Thyroid gland (tissue), 4 donors: ENCODE results near the gene AGBL1. TPM values are rescaled to one million over a fixed set of nuclear protein-coding genes. Genes with fewer than 3 reads are reported as not detected.

ENCODE experiments used
- DNase-seq, 2 donors: peaks; one replicate each; pipeline ENCODE4 v3.0.0-alpha.2; 2019
- H3K27ac ChIP-seq, 3 donors: fragments of 200-600 bp; sonication (generic); 1 replicate in 2 of 3; 2 replicates in 1 of 3; pipeline ENCODE4 v1.5.1; 2016 to 2019; ENCODE audit warnings: mild to moderate bottlenecking in 1 of 3, moderate library complexity in 1 of 3
- H3K27me3 ChIP-seq: fragments of 200-600 bp; sonication (generic); one replicate; pipeline ENCODE4 v1.5.1; 2019
- H3K36me3 ChIP-seq, 2 donors: fragments of 200-600 bp; sonication (generic); one replicate each; pipeline ENCODE4 v1.5.1; 2016 to 2019
- H3K4me1 ChIP-seq, 2 donors: fragments of 200-600 bp; sonication (generic); one replicate each; pipeline ENCODE4 v1.5.1; 2017 to 2019
- H3K4me3 ChIP-seq, 3 donors: fragments of 200-600 bp; sonication (generic); replicated peaks in 1 of 3; 1 replicate in 2 of 3; 2 replicates in 1 of 3; pipeline ENCODE4 v1.5.1; 2016; ENCODE audit warnings: mild to moderate bottlenecking in 1 of 3
- H3K9me3 ChIP-seq: fragments of 200-600 bp; sonication (generic); one replicate; pipeline ENCODE4 v1.5.1; 2017
- POLR2A ChIP-seq, 2 donors: fragments of 450-650 bp; IDR thresholded peaks; one replicate each; pipeline ENCODE4 v1.6.1; 2017; ENCODE audit warnings: antibody characterized with exemption in 2 of 2, mild to moderate bottlenecking in 2 of 2, moderate library complexity in 1 of 2
- whole genome bisulfite sequencing, 2 donors: methylation state at CpG; one replicate each; pipeline ENCODE4 v1.1.5; 2017; 5-methylcytosine and 5-hydroxymethylcytosine counted together
- intact Hi-C: fragments of 100-400 bp; cut with DNase I; formaldehyde crosslinking; loops from one replicate; pipeline ENCODE4 v1.15.1; 2023
- total RNA-seq, 4 donors: library from RNA; depleted of rRNA; stranded (reverse); fragments of >200 nt; gene quantifications; one replicate each; pipeline ENCODE4 v1.2.3, GENCODE V29; 2016
- TF ChIP-seq, protein P1 (sequence below), 6 experiments: fragments of 200-600 bp in 3 of 6; fragments of 450-650 bp in 3 of 6; sonication (generic) in 3 of 6; IDR thresholded peaks; one replicate each; pipeline ENCODE4 v1.5.1; 2016 to 2019; ENCODE audit warnings: antibody characterized with exemption in 6 of 6, mild to moderate bottlenecking in 2 of 6, inconsistent platforms in 1 of 6, moderate library complexity in 1 of 6

Gene AGBL1
- total RNA-seq, 4 donors from 2014 or later: not detected

GRCh38 chr15:86903642-86904421, 824.2 kb downstream of the AGBL1 start:
- intact Hi-C loops: no loop called here
- Histone ChIP-seq H3K36me3 (no peaks in the 10 kb centered on the region), H3K4me1 (peaks cover 0 to 4% of the 10 kb centered on the region in 2 donors), H3K27me3 (no peaks in the 10 kb centered on the region), H3K4me3 (no peak overlapping the region), H3K9me3 (no peaks in the 10 kb centered on the region), H3K27ac (no peak overlapping the region)
- no peak for TF ChIP-seq POLR2A (IDR thresholded peaks at IDR 0.05)
- TF ChIP-seq, protein P1, sequence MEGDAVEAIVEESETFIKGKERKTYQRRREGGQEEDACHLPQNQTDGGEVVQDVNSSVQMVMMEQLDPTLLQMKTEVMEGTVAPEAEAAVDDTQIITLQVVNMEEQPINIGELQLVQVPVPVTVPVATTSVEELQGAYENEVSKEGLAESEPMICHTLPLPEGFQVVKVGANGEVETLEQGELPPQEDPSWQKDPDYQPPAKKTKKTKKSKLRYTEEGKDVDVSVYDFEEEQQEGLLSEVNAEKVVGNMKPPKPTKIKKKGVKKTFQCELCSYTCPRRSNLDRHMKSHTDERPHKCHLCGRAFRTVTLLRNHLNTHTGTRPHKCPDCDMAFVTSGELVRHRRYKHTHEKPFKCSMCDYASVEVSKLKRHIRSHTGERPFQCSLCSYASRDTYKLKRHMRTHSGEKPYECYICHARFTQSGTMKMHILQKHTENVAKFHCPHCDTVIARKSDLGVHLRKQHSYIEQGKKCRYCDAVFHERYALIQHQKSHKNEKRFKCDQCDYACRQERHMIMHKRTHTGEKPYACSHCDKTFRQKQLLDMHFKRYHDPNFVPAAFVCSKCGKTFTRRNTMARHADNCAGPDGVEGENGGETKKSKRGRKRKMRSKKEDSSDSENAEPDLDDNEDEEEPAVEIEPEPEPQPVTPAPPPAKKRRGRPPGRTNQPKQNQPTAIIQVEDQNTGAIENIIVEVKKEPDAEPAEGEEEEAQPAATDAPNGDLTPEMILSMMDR (IDR thresholded peaks at IDR 0.05): no peak
- DNase-seq: no peak
- WGBS, 2 donors: 53 to 74% methylated on average over 4 of the region's 4 CpGs

GRCh38 chr15:86905625-86906256, 826.1 kb downstream of the AGBL1 start:
- H3K36me3 ChIP-seq: no peaks in the 10 kb centered on the region
- no peak for DNase-seq
- no peak overlapping the region for H3K4me3 ChIP-seq
- H3K27me3 ChIP-seq: no peaks in the 10 kb centered on the region
- intact Hi-C loops: no loop called here
- no peaks in the 10 kb centered on the region for H3K9me3 ChIP-seq
- H3K4me1 ChIP-seq: peaks cover 0 to 4% of the 10 kb centered on the region in 2 donors
- TF ChIP-seq, protein P1 (IDR thresholded peaks at IDR 0.05): no peak
- no peak for TF ChIP-seq POLR2A (IDR thresholded peaks at IDR 0.05)
- 78 to 90% methylated on average over 3 of the region's 3 CpGs for WGBS, 2 donors
- H3K27ac ChIP-seq: no peak overlapping the region

DNA sequence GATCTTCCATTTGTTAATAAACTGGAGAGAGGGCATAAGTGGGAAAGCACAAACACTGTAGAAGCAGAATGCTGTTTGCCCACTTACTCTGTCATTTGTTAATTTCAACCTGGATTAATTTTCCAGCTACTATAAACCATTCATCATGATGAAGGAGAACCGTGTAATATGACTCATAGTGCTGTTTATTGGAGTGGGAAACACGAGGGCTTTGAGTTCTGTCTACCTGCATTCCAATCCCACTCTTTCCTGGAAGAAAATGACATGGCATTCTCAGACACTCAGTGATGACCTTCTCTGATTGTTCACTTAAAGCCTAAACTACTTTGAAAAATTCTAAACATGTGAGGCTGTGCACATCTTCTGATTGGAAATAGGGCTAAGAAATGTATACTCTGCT, 826.7 kb downstream of the AGBL1 start:
- no peak for DNase-seq
- 31 to 33% methylated on average over 2 of the region's 2 CpGs for WGBS, 2 donors
- Histone ChIP-seq H3K27me3 (no peaks in the 10 kb centered on the region), H3K4me1 (peaks cover 0 to 4% of the 10 kb centered on the region in 2 donors), H3K36me3 (no peaks in the 10 kb centered on the region), H3K4me3 (no peak overlapping the region), H3K27ac (no peak overlapping the region), H3K9me3 (no peaks in the 10 kb centered on the region)
- intact Hi-C loops: no loop called here
- TF ChIP-seq, protein P1 (IDR thresholded peaks at IDR 0.05): no peak
- TF ChIP-seq POLR2A (IDR thresholded peaks at IDR 0.05): no peak

DNA sequence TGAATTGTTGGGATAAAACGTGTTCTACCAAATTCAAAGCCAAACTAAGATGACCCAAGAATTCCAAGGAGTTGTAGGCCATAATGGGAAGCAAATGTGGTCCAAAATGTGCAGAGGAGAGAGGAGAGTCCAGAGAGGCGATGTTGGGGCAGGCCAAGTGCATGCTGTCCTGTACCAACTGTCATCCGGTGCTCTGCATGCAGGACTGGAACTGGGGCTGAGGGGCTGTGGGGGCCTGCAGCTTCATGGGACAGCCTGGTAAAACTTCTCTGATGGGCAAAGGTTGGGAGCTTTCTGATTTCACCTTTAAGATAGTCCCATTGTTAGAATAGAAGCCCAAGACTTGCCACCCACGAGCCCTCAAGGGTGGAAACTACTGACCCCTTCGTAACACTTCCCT, 831.4 kb downstream of the AGBL1 start:
- Histone ChIP-seq H3K4me3 (no peak overlapping the region), H3K9me3 (no peaks in the 10 kb centered on the region), H3K27ac (no peak overlapping the region), H3K4me1 (peaks cover 12 to 15% of the 10 kb centered on the region in 2 donors), H3K36me3 (no peaks in the 10 kb centered on the region), H3K27me3 (no peaks in the 10 kb centered on the region)
- intact Hi-C loops: no loop called here
- WGBS, 2 donors: 59 to 76% methylated on average over 5 of the region's 5 CpGs
- TF ChIP-seq POLR2A (IDR thresholded peaks at IDR 0.05): no peak
- no peak for DNase-seq

DNA sequence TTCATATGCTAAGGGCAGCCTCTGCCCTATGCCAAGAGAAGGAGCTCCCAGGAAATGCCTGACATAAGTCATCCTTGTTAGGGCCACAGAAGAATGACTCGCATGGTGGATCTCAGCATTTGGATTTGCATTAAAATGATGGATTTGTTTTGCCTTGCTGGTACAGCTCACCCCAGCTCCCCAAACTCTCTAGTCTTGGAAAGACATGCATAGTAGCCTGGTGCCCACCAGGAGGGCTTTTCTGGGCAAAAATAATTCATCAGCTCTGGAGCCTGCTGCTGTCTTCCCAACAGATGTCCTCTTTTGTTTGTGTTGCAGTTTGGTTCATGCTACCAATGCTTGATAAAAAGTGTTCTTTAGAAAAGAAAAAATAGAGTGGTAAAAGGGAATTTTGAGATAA, 833.0 kb downstream of the AGBL1 start:
- Histone ChIP-seq H3K9me3 (no peaks in the 10 kb centered on the region), H3K4me1 (peaks cover 24% of the 10 kb centered on the region in 2 donors), H3K4me3 (no peak overlapping the region), H3K27ac (no peak overlapping the region), H3K27me3 (no peaks in the 10 kb centered on the region), H3K36me3 (no peaks in the 10 kb centered on the region)
- TF ChIP-seq, protein P1 (IDR thresholded peaks at IDR 0.05): no peak
- TF ChIP-seq POLR2A (IDR thresholded peaks at IDR 0.05): no peak
- 100% methylated on average over 1 of the region's 1 CpG for WGBS, 2 donors
- no peak for DNase-seq
- intact Hi-C loops: no loop called here
